Stimulated activated CD4-positive, alpha-beta T cell treated with anti-CD3 and anti-CD28 coated beads, Interleukin-4, amount 100 ng/mL, for 24 hours (primary cell): ENCODE data around the gene ZNF181.

Experiments
- DNase-seq: peaks from one replicate; pipeline ENCODE4 v3.0.0-alpha.2; 2020

Gene ZNF181

GRCh38 chr19:34759218-34759917 is 25.3 kb downstream of the ZNF181 start:
- no peak for DNase-seq

GRCh38 chr19:34766386-34766785 is 32.3 kb downstream of the ZNF181 start:
- DNase-seq = no peak

GRCh38 chr19:34767951-34768350 is 33.9 kb downstream of the ZNF181 start:
- DNase-seq = no peak

- DNase-seq = peak; percentile 91
Observed at GRCh38 chr19:34772697-34773554, 38.9 kb downstream of the ZNF181 start, which contains the start of gene ZNF599. Gene ZNF599, minus strand, starts transcription at chr19:34773215. Its CDS starts 374 bp downstream, at chr19:34772841.

GRCh38 chr19:34773555-34773864 is 39.5 kb downstream of the ZNF181 start:
- DNase-seq = no peak

- no peak for DNase-seq
Observed at GRCh38 chr19:34774857-34775256, 40.8 kb downstream of the ZNF181 start.

- no peak for DNase-seq
Observed at GRCh38 chr19:34778342-34778741, 44.3 kb downstream of the ZNF181 start.

GRCh38 chr19:34779652-34780051 is 45.6 kb downstream of the ZNF181 start:
- no peak for DNase-seq

- DNase-seq = no peak
Observed at GRCh38 chr19:34786236-34786635, 52.2 kb downstream of the ZNF181 start.

- no peak for DNase-seq
Observed at GRCh38 chr19:34787059-34787824, 53.2 kb downstream of the ZNF181 start.

- DNase-seq = no peak
Observed at GRCh38 chr19:34788074-34788473, 54.0 kb downstream of the ZNF181 start.

GRCh38 chr19:34793565-34793964 is 59.5 kb downstream of the ZNF181 start:
- no peak for DNase-seq

- no peak for DNase-seq
Observed at GRCh38 chr19:34794066-34794960, 60.3 kb downstream of the ZNF181 start.
